ENCODE data around the gene ABCD4. TPM values are rescaled to one million over a fixed set of nuclear protein-coding genes. Genes with fewer than 3 reads are reported as not detected.

ABCD4 gene
- total RNA-seq, 1 donor from 2014 or later = 65.3 TPM

DNA sequence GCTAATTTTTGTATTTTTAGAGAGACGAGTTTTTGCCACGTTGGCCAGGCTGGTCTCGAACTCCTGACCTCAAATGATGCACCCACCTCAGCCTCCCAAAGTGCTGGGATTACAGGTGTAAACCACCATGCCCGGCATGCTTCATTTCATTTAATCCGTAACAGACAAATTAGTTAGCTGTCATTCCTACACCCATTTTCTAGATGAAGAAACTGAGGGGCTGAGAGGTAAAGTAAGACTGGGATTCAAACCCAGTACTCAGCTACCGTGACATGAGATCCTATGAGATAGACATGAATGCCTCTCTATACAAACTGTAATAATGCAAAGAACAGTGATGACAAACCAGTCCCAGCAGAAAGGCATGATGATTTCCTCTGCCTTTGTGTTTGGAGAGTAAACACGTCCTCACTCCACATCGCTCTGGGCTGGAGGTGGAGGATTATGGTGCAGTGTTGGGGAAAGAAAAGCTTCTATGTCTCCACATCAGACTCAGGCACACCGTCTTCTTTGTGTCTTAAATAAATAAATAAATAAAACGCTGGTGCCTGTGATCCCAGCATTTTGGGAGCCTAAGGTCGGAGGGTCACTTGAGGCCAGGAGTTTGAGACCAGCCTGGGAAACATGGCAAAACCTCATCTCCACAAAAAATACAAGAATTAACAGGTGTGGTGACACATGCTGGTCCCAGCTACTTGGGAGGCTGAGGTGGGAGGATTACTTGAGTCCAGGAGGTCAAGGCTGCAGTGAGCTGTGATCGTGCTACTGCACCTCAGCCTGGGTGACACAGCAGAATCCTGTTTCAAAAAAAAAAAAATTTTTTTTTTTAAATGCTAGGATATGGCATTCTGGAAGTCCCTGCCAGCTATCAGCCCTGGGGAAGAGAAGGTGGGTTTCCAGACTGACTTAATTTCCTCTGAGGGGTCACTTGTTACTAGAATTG lies 53.0 kb downstream of the ABCD4 start:
- no peak overlapping the region for H3K4me3 ChIP-seq (ENCODE audit: low read depth, low read length)
- TF ChIP-seq, protein P1, sequence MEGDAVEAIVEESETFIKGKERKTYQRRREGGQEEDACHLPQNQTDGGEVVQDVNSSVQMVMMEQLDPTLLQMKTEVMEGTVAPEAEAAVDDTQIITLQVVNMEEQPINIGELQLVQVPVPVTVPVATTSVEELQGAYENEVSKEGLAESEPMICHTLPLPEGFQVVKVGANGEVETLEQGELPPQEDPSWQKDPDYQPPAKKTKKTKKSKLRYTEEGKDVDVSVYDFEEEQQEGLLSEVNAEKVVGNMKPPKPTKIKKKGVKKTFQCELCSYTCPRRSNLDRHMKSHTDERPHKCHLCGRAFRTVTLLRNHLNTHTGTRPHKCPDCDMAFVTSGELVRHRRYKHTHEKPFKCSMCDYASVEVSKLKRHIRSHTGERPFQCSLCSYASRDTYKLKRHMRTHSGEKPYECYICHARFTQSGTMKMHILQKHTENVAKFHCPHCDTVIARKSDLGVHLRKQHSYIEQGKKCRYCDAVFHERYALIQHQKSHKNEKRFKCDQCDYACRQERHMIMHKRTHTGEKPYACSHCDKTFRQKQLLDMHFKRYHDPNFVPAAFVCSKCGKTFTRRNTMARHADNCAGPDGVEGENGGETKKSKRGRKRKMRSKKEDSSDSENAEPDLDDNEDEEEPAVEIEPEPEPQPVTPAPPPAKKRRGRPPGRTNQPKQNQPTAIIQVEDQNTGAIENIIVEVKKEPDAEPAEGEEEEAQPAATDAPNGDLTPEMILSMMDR (conservative IDR thresholded peaks at IDR 0.05; ENCODE audit: low read depth, low read length) = no peak
- DNase-seq (ENCODE audit: low read depth) = no peak

DNA sequence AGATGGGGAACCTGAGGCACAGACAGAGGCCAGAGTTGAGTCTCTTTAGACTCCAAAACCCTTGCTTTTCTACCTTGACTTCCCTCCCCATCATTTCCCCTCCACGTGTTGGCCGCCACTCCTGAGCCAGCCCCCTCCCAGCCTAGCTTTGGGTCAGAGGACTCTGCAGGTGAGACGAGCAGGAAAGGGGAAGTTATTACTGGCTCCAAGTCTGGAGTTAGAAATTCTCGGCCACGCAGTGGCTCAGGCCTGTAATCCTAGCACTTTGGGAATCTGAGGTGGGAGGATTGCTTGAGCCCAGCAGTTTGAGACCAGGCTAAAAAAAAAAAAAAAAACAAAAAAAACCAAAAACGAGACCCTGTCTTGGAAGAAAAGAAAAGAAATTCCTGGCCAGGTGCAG lies 54.7 kb downstream of the ABCD4 start:
- DNase-seq (ENCODE audit: low read depth) = no peak
- TF ChIP-seq, protein P1 (conservative IDR thresholded peaks at IDR 0.05; ENCODE audit: low read depth, low read length) = no peak
- H3K4me3 ChIP-seq (ENCODE audit: low read depth, low read length) = no peak overlapping the region

DNA sequence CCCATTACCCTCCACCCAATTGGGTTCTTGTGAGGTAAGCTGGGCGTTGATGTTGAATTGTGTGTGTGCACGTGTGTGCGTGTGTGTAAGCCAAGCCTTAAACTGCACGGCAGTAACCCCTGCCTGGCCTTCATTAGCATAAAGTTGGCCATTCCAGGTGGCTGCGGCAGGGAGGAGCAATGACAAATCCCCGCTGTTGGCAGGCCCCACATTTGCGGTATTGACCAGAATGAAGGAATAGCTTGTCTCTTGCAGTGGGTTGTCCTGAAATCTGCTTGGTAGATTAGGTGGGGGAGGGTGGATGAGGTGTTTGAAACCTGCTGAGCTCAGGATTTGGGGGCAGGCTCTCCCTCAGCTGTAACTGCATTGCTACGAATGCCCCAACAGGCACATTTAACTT lies 56.2 kb downstream of the ABCD4 start:
- TF ChIP-seq, protein P1 (conservative IDR thresholded peaks at IDR 0.05; ENCODE audit: low read depth, low read length) = no peak
- no peak overlapping the region for H3K4me3 ChIP-seq (ENCODE audit: low read depth, low read length)
- DNase-seq (ENCODE audit: low read depth) = no peak

DNA sequence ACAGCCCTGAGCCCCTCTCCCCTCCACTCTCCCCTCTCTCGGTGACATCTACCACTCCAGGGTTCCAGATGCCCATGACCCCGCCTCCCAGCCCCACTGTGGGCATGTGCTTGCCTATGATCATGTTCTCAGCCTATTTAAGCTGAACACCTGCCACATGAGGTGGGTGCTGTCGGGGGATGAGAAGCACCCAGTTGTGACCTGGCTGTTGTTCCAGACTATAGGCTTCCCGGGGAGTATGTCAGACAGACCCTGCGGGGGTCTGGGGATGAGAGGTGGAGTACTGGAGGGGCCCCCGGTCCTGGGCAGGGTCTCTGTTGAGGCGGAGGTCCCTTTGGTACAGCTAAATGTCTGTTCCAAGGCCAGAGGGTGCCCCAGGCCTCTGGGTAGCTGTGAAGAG lies 57.4 kb downstream of the ABCD4 start:
- TF ChIP-seq, protein P1 (conservative IDR thresholded peaks at IDR 0.05; ENCODE audit: low read depth, low read length) = no peak
- H3K4me3 ChIP-seq (ENCODE audit: low read depth, low read length) = no peak overlapping the region
- DNase-seq (ENCODE audit: low read depth) = no peak

DNA sequence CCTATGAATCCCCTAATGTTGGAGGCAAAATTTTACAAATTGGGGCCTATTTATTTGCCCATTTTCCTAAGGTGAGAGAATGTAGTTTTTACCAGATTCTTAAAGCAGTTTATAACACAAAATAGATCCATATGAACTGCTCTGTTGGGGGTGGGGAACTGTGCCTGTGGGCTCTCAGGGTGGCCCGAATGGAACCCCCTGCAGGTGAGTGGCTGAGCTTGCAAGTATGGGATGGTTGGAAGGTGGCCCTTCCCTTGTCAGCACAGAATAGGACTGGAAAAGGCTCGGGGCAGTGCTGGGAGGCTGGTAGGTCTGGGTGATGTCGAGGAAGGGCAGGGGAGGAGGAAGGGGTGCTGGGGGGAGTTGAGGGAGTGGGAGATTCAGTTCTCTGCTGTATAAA lies 58.6 kb downstream of the ABCD4 start:
- DNase-seq (ENCODE audit: low read depth) = no peak
- TF ChIP-seq, protein P1 (conservative IDR thresholded peaks at IDR 0.05; ENCODE audit: low read depth, low read length) = peak; percentile 18
- H3K4me3 ChIP-seq (ENCODE audit: low read depth, low read length) = no peak overlapping the region

DNA sequence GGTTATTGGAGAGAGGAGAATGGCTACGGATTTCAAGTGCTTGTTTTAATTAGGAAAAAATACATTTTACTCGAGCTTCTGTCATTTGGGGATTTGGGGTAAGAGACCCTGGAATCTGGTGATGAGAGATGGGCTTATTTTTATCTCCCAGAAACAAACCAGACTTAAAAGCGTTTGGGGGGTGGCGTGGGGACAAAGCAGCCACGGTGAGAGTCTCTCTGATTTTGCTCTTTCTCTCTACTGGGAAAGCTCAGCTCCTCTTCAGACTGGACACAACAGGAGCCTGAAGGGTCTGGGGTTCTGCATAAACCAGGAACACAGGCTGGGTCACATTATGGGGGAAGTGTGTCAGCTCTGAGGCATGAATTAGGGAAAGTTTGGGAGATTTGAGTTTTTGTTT lies 59.7 kb downstream of the ABCD4 start:
- no peak overlapping the region for H3K4me3 ChIP-seq (ENCODE audit: low read depth, low read length)
- DNase-seq (ENCODE audit: low read depth) = no peak
- TF ChIP-seq, protein P1 (conservative IDR thresholded peaks at IDR 0.05; ENCODE audit: low read depth, low read length) = no peak

DNA sequence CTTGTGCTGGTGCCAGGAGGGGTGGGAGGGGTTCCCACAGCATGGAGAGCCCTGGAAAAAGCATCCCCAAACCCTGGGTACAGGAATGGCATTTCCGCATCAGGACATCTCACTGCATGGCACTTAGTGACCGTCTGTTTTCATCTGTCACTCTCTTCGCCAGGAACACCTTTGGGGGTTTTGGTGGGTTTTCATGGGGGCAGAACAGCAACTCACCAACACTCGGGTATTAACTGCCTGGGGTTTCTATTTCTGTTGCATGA lies 60.0 kb downstream of the ABCD4 start:
- no peak overlapping the region for H3K4me3 ChIP-seq (ENCODE audit: low read depth, low read length)
- DNase-seq (ENCODE audit: low read depth) = no peak
- TF ChIP-seq, protein P1 (conservative IDR thresholded peaks at IDR 0.05; ENCODE audit: low read depth, low read length) = no peak

Data from epithelial cell of proximal tubule (primary cell).